AG09309 (cell line): ENCODE measurements around the gene IL3.

Source experiments
- DNase-seq: peaks from one replicate; pipeline ENCODE4 v3.0.0-alpha.2; 2010; ENCODE audit warnings: low read depth
- H3K4me3 ChIP-seq: 2 replicates; pipeline ENCODE4 v1.5.1; 2011; ENCODE audit warnings: mild to moderate bottlenecking, low read depth, low read length, moderate library complexity; ENCODE audit not compliant: control insufficient read depth
- TF ChIP-seq, protein P1 (sequence below): IDR thresholded peaks from 2 replicates; pipeline ENCODE4 v1.5.1; 2011; ENCODE audit warnings: mild to moderate bottlenecking, low read depth, low read length, inconsistent platforms; ENCODE audit not compliant: insufficient read depth, control insufficient read depth; ENCODE audit errors: missing control alignments

Gene IL3

DNA sequence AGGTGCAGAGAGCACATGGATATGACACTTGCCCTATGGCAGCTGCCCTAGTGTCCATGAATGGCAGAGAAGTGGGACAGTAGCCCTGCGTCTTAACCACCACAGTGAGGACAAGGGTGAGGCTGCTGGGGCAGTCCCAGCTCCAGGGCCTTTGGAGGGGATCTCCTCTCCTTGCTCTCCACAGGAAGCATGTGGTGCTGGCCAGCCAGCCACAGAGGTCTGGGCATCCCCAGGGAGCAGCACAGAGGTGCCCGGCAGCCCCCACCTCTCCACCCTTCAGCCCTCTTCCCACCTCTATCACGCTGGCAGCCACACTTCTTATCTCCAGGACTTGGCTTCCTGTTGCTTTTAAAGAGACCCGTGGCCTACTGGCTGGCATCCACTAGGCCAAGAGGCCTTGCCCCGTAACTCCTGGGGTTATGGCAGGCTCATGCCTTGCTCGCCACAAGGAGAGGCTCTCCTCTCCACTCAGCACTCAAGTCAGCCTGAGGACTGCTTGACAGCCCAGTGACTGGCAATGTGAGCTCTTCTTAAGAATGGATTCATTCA is 35.0 kb downstream of the IL3 start:
- no peak for DNase-seq
- TF ChIP-seq, protein P1, sequence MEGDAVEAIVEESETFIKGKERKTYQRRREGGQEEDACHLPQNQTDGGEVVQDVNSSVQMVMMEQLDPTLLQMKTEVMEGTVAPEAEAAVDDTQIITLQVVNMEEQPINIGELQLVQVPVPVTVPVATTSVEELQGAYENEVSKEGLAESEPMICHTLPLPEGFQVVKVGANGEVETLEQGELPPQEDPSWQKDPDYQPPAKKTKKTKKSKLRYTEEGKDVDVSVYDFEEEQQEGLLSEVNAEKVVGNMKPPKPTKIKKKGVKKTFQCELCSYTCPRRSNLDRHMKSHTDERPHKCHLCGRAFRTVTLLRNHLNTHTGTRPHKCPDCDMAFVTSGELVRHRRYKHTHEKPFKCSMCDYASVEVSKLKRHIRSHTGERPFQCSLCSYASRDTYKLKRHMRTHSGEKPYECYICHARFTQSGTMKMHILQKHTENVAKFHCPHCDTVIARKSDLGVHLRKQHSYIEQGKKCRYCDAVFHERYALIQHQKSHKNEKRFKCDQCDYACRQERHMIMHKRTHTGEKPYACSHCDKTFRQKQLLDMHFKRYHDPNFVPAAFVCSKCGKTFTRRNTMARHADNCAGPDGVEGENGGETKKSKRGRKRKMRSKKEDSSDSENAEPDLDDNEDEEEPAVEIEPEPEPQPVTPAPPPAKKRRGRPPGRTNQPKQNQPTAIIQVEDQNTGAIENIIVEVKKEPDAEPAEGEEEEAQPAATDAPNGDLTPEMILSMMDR, result no peak
- H3K4me3 ChIP-seq, result no peak overlapping the region

- H3K4me3 ChIP-seq, result no peak overlapping the region
- DNase-seq, result no peak
- TF ChIP-seq, protein P1, result no peak
Measured at GRCh38 chr5:132096904-132097303, 36.4 kb downstream of the IL3 start.

DNA sequence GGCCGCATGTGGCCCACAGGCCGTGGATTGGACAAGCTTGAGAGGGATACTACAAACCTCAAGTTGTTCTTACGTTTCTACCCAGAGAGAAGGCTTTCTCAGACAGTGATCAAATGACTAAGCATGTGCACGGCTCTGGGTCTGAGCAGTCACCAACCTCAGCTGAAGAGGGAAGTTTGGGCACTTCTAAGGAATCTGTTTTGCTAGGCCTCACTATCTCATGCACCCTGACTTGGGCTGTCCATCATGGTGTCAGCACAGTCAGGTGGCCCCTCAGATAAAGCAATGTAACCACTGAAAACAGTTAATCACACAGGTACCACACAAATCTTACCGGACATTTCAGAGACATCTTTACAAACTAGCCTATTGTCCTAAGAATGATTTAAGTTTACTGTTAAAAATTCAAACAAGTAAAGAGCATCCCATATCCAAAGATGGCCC is 37.7 kb downstream of the IL3 start:
- TF ChIP-seq, protein P1, result no peak

DNA sequence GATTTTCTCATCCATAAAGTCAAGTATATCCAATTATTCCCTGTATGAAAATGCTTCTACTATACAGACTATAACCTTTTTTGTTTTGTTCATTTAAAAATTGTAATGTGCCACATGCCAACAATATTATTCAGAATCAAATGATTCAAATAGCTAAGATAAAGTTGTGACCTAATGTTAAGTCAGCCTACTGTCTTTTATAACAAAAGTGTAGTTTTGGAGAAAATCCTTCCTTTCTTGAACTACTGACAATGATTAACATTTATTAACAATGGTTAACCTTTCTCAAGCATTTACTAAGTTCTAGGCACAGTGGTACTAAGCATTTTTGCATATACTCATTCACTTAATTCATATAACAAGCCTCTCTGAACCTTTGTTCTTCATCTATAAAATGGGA is 38.2 kb downstream of the IL3 start:
- DNase-seq, result no peak
- H3K4me3 ChIP-seq, result no peak overlapping the region
- TF ChIP-seq, protein P1, result no peak

More for the DNA sequence above, 37.7 kb downstream of the IL3 start:
- no peak for DNase-seq
- H3K4me3 ChIP-seq, result no peak overlapping the region

DNA sequence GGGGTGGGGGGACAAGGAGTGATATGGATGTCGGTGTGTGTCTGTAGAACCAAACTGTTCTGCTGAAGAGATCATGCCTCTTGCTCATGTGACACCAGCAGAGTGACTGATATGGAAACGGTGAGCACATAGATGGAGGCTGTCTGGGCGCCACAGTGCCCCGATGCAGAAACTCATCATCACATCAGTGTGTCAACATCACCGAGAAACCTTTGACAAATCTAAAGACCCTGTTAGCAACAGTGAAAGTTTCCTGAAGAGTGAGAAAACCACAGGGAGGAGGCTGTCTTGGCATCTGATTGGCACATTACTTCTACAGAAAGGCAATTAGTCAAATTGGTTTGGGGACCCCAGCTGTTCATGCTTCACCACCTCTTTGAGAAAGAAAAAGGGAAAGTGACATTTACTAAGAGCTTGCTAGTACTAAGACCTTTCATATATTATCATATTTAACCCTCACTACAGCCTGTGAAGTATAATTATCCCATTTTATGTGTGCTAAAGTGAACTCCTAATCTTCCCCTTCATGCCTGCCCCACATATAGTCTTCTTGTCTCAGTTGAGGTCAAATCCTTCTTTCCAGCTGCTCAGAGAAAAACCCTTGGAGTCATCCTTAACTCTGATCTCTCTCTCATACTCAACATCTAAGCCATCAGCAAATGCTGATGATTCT is 38.8 kb downstream of the IL3 start:
- TF ChIP-seq, protein P1, result no peak
- no peak for DNase-seq
- H3K4me3 ChIP-seq, result no peak overlapping the region

DNA sequence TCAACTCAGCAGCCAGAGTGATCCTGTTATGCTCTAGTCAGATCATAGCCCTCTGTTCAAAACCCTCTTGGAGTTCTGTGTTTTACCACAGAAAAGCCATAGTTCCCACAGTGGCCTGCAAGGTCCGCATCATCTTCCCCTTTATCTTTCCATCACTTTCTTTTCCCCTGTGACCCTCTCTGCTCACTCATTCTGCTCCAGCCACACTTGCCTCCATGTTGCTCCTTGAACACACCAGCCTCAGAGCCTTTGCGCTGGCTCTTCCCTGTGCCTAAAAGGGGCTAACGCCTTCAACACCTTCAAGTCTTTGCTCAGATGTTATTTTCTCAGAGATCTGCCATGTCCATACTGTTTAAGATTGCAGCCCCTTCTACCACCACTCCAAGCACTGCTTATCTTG is 39.5 kb downstream of the IL3 start:
- H3K4me3 ChIP-seq, result no peak overlapping the region
- TF ChIP-seq, protein P1, result no peak
- DNase-seq, result no peak
